ENCODE data around the gene PITPNC1. TPM values are rescaled to one million over a fixed set of nuclear protein-coding genes. Genes with fewer than 3 reads are reported as not detected.

PITPNC1 gene
- total RNA-seq, 1 donor from 2014 or later: 8.1 TPM

- intact Hi-C loops (cut with DNase I): no loop called here
- Histone ChIP-seq H3K4me3 (no peak overlapping the region), H3K4me1 (no peaks in the 10 kb centered on the region), H3K36me3 (no peaks in the 10 kb centered on the region), H3K9me3 (no peaks in the 10 kb centered on the region), H3K27ac (no peak overlapping the region), H3K27me3 (no peaks in the 10 kb centered on the region)
- no peak for TF ChIP-seq CTCF (IDR thresholded peaks at IDR 0.05)
- TF ChIP-seq POLR2AphosphoS5 (IDR thresholded peaks at IDR 0.05; ENCODE audit: insufficient read depth in 1 of 2, low read depth in 1 of 2): no peak
- TF ChIP-seq POLR2A (IDR thresholded peaks at IDR 0.05): no peak
- DNase-seq (ENCODE audit: extremely low spot score in 2 of 2): no peak
Observed at GRCh38 chr17:67570797-67571196, 193.7 kb downstream of the PITPNC1 start.

GRCh38 chr17:67571478-67571877, 194.4 kb downstream of the PITPNC1 start:
- Histone ChIP-seq H3K9me3 (no peaks in the 10 kb centered on the region), H3K4me1 (no peaks in the 10 kb centered on the region), H3K4me3 (no peak overlapping the region), H3K36me3 (no peaks in the 10 kb centered on the region), H3K27ac (no peak overlapping the region), H3K27me3 (no peaks in the 10 kb centered on the region)
- intact Hi-C loops (cut with DNase I): no loop called here
- TF ChIP-seq POLR2AphosphoS5 (IDR thresholded peaks at IDR 0.05; ENCODE audit: insufficient read depth in 1 of 2, low read depth in 1 of 2) (no peak), CTCF (IDR thresholded peaks at IDR 0.05) (no peak), POLR2A (IDR thresholded peaks at IDR 0.05) (no peak)
- DNase-seq (ENCODE audit: extremely low spot score in 2 of 2): no peak

- H3K9me3 ChIP-seq: no peaks in the 10 kb centered on the region
- no peak overlapping the region for H3K27ac ChIP-seq
- no peak for DNase-seq (ENCODE audit: extremely low spot score in 2 of 2)
- intact Hi-C loops (cut with DNase I): no loop called here
- no peak overlapping the region for H3K4me3 ChIP-seq
- H3K4me1 ChIP-seq: no peaks in the 10 kb centered on the region
- no peaks in the 10 kb centered on the region for H3K27me3 ChIP-seq
- TF ChIP-seq CTCF (IDR thresholded peaks at IDR 0.05): no peak
- TF ChIP-seq POLR2AphosphoS5 (IDR thresholded peaks at IDR 0.05; ENCODE audit: insufficient read depth in 1 of 2, low read depth in 1 of 2): no peak
- TF ChIP-seq POLR2A (IDR thresholded peaks at IDR 0.05): no peak
- no peaks in the 10 kb centered on the region for H3K36me3 ChIP-seq
Observed at GRCh38 chr17:67573987-67574657, 197.0 kb downstream of the PITPNC1 start.

- intact Hi-C loops (cut with DNase I): no loop called here
- no peaks in the 10 kb centered on the region for H3K4me1 ChIP-seq
- no peaks in the 10 kb centered on the region for H3K36me3 ChIP-seq
- no peaks in the 10 kb centered on the region for H3K27me3 ChIP-seq
- TF ChIP-seq CTCF (IDR thresholded peaks at IDR 0.05): no peak
- TF ChIP-seq POLR2AphosphoS5 (IDR thresholded peaks at IDR 0.05; ENCODE audit: insufficient read depth in 1 of 2, low read depth in 1 of 2): no peak
- TF ChIP-seq POLR2A (IDR thresholded peaks at IDR 0.05): no peak
- no peak overlapping the region for H3K4me3 ChIP-seq
- no peak overlapping the region for H3K27ac ChIP-seq
- no peak for DNase-seq (ENCODE audit: extremely low spot score in 2 of 2)
- no peaks in the 10 kb centered on the region for H3K9me3 ChIP-seq
Observed at GRCh38 chr17:67574658-67575293, 197.7 kb downstream of the PITPNC1 start.

- no peak for TF ChIP-seq POLR2A (IDR thresholded peaks at IDR 0.05)
- TF ChIP-seq CTCF (IDR thresholded peaks at IDR 0.05): no peak
- TF ChIP-seq POLR2AphosphoS5 (IDR thresholded peaks at IDR 0.05; ENCODE audit: insufficient read depth in 1 of 2, low read depth in 1 of 2): no peak
- H3K9me3 ChIP-seq: no peaks in the 10 kb centered on the region
- no peaks in the 10 kb centered on the region for H3K36me3 ChIP-seq
- H3K27ac ChIP-seq: no peak overlapping the region
- no peaks in the 10 kb centered on the region for H3K4me1 ChIP-seq
- no peak overlapping the region for H3K4me3 ChIP-seq
- no peak for DNase-seq (ENCODE audit: extremely low spot score in 2 of 2)
- intact Hi-C loops (cut with DNase I): no loop called here
- no peaks in the 10 kb centered on the region for H3K27me3 ChIP-seq
Observed at GRCh38 chr17:67575325-67575724, 198.2 kb downstream of the PITPNC1 start.
